Fibroblast of pulmonary artery (primary cell): ENCODE measurements around the gene COMMD1.
A peak's percentile ranks its signal among the peaks of the same experiment; 100 is the strongest.
"Not testable (repeated sequence)": the region's sequence is repeated elsewhere in the genome, so short reads cannot be mapped to it uniquely, and the experiment has no call there.

Experiments
- DNase-seq: peaks from one replicate; pipeline ENCODE4 v3.0.0-alpha.2; 2010; ENCODE audit warnings: low read depth
- H3K4me3 ChIP-seq: replicated peaks from 2 replicates; pipeline ENCODE4 v1.5.1; 2011; ENCODE audit warnings: low read depth, mild to moderate bottlenecking, control low read depth, low read length, moderate library complexity
- TF ChIP-seq, protein P1 (sequence below): IDR thresholded peaks from 2 replicates; pipeline ENCODE4 v1.5.1; 2011; ENCODE audit warnings: mild to moderate bottlenecking, control low read depth, low read length, inconsistent platforms; ENCODE audit errors: missing control alignments

Gene COMMD1

DNA sequence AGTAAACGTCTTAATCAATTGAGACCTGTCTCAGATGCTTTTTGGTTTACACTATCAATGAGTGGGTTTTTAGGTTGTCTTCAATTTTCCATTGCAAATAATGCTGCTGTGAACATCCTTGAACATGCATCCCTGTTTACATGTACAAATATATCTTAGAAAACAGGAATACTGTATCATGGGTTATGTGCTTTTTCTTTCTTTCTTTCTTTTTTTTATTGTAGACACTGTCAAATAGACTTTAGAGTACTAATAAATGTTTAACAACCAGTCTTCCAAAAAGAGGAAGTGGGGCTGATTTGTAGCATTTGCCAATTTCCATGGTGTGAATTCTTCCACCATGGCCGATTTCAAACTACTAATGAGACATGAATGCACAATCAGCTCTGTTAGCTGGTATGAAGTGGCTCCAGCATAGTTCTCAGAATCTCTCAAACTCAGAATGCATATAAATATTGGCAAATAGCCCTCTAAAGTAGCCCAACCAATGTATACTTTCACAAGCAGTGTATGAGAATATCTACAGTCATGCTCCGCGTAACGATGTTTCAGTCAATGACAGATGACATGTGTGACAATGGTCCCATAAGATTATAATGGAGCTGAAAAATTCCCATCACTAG is 240.1 kb downstream of the COMMD1 start:
- H3K4me3 ChIP-seq, result no peak overlapping the region
- TF ChIP-seq, protein P1, sequence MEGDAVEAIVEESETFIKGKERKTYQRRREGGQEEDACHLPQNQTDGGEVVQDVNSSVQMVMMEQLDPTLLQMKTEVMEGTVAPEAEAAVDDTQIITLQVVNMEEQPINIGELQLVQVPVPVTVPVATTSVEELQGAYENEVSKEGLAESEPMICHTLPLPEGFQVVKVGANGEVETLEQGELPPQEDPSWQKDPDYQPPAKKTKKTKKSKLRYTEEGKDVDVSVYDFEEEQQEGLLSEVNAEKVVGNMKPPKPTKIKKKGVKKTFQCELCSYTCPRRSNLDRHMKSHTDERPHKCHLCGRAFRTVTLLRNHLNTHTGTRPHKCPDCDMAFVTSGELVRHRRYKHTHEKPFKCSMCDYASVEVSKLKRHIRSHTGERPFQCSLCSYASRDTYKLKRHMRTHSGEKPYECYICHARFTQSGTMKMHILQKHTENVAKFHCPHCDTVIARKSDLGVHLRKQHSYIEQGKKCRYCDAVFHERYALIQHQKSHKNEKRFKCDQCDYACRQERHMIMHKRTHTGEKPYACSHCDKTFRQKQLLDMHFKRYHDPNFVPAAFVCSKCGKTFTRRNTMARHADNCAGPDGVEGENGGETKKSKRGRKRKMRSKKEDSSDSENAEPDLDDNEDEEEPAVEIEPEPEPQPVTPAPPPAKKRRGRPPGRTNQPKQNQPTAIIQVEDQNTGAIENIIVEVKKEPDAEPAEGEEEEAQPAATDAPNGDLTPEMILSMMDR, result no peak
- DNase-seq, result no peak

DNA sequence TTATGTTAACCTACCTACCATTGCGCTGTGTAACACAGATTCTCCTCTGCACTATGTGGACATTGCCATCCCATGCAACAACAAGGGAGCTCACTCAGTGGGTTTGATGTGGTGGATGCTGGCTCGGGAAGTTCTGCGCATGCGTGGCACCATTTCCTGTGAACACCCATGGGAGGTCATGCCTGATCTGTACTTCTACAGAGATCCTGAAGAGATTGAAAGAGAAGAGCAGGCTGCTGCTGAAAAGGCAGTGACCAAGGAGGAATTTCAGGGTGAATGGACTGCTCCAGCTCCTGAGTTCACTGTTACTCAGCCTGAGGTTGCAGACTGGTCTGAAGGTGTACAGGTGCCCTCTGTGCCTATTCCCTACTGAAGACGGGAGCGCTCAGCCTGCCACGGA is 241.3 kb downstream of the COMMD1 start:
- not testable (repeated sequence) for H3K4me3 ChIP-seq, DNase-seq

DNA sequence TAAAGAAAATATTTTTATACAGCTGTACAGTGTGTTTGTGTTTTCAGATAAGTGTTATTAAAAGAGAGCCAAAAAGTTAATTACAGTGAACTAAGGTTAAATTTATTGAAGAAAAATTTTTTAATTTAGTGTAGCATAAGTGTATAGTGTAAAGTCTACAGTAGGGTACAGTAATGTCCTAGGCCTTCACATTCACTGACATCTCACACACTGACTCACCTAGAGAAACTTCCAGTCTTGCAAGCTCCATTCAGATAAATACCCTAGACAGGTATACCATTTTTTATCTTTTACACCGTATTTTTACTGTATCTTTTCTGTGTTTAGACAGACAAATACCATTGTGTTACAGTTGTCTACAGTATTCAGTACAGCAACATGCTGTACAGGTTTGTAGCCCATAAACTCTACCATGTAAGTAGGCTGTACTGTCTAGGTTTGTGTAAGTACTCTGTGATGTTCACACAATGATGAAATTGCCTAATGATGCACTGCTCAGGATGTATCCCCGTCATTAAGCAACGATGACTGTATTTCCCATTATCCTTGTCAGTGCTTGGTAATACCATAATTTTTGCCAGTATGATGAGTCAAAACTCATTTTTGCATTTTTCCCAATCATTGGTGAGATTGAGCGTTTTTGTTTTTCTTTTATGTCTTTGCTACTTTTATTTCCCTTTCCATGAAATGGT is 242.3 kb downstream of the COMMD1 start:
- H3K4me3 ChIP-seq, result no peak overlapping the region
- TF ChIP-seq, protein P1, result no peak
- DNase-seq, result peak; percentile 92

- peak; percentile 95 for DNase-seq
- no peak overlapping the region for H3K4me3 ChIP-seq
- TF ChIP-seq, protein P1, result no peak
Measured at GRCh38 chr2:62149708-62150107, 244.2 kb downstream of the COMMD1 start.

DNA sequence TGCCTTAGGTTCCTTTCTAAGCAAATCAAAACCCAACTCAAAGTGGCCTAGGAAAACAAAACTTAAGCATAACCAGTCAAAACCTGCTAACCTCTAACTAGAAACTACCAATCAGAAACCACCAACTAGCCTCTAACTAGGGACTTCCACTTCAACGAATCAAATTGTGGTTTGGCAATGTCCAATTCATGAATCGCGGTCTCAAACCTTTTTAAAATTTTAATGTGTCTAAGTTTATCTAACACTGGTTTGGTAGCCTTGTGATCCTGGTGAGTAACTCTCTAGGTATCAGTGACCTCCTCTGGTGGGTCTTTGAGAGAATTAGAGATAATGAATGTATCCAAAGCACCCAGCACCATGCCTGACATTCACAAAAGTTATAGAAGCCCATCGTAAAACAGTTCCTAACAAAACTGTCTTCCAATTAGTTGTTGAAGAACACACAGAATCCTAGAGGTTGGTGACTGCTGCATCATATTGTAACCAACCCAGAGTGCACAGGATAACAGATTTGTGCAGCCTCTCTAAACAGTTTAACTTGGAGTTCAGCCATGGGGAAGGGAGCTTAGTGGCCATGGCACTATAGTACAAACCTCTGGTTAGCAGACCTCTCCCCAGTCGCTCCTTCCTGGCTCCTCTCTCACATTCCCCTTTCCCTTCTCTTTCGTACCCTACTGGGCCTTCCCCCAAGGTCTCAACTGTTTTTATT is 245.3 kb downstream of the COMMD1 start:
- H3K4me3 ChIP-seq, result no peak overlapping the region
- TF ChIP-seq, protein P1, result no peak
- DNase-seq, result no peak

- TF ChIP-seq, protein P1, result no peak
- H3K4me3 ChIP-seq, result no peak overlapping the region
- no peak for DNase-seq
Measured at GRCh38 chr2:62151306-62151638, 245.8 kb downstream of the COMMD1 start.

DNA sequence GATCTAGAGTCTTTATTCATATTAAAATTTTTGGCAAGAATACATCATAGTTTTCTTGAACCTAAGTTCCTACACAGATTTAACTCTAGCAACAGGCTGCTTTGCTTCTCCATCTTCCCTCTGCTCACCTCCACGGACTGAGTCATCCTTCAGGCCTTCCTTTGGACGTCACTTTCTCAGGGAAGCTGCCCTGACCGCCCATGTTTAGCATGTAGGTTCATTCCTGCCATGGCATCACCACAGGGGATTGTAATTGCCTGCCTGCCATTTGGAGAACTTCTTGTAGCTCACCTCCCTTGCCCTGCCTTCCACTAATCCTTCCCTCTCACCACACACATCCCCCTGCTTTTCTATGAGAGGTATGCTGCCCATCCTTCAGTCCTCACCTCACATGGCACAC is 246.5 kb downstream of the COMMD1 start:
- no peak overlapping the region for H3K4me3 ChIP-seq
- DNase-seq, result peak; percentile 44
- TF ChIP-seq, protein P1, result no peak
